IMR-90 (cell line): ENCODE results near the gene ASL.

Source experiments
- CEBPB ChIP-seq: IDR thresholded peaks from 2 replicates; pipeline ENCODE4 v1.6.1; 2012; ENCODE audit warnings: low read depth, low read length, improper control_type of control experiment
- MAZ ChIP-seq: IDR thresholded peaks from 2 replicates; pipeline ENCODE4 v1.6.1; 2012; ENCODE audit warnings: low read depth, mild to moderate bottlenecking, low read length, improper control_type of control experiment, moderate library complexity, borderline replicate concordance
- POLR2A ChIP-seq: IDR thresholded peaks from 2 replicates; pipeline ENCODE4 v1.6.1; 2012; ENCODE audit warnings: mild to moderate bottlenecking, low read depth, low read length
- RAD21 ChIP-seq: IDR thresholded peaks from 2 replicates; pipeline ENCODE4 v1.6.1; 2012; ENCODE audit warnings: low read length, improper control_type of control experiment
- RCOR1 ChIP-seq: IDR thresholded peaks from 2 replicates; pipeline ENCODE4 v1.6.1; 2012; ENCODE audit warnings: mild to moderate bottlenecking, low read length, improper control_type of control experiment; ENCODE audit not compliant: insufficient replicate concordance
- RFX5 ChIP-seq: IDR thresholded peaks from 2 replicates; pipeline ENCODE4 v1.8.0; 2012; ENCODE audit warnings: low read depth, mild to moderate bottlenecking, low read length, moderate library complexity
- TF ChIP-seq, protein P1 (sequence below): conservative IDR thresholded peaks from 2 replicates; pipeline ENCODE4 v1.5.1; 2012; ENCODE audit warnings: mild to moderate bottlenecking, low read depth, low read length, improper control_type of control experiment
- TF ChIP-seq, protein P2 (sequence below): fragments of 150-350 bp; IDR thresholded peaks from 2 replicates; pipeline ENCODE4 v1.6.1; 2017; ENCODE audit warnings: mild to moderate bottlenecking, antibody characterized with exemption, low read length, low read depth
- TF ChIP-seq, protein P3 (sequence below): fragments of 150-350 bp; IDR thresholded peaks from 2 replicates; pipeline ENCODE4 v1.6.1; 2016; ENCODE audit warnings: low read depth, mild to moderate bottlenecking, low read length, moderate library complexity, borderline replicate concordance

DNA sequence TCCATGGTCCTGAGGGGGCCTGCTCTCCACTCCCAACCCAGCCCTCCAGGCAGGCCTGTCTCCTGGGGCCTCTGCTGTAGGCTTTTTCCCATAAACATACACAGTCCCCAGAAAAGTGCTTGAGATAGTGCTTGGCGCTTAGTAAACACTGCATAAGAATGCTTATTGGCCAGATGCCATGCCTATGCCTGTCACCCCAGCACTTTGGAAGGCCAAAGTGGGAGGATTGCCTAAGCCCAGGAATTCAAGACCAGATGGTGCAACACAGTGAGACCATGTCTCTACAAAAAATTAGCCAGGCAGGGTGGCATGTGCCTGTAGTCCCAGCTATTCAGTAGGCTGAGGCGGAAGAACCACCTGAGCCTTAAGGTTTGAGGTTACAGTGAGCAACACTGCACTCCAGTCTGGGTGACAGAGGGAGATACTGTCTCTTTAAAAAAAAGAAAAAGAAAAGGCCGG, 24.6 kb upstream of the ASL start:
- no peak for TF ChIP-seq RFX5
- TF ChIP-seq, protein P1, sequence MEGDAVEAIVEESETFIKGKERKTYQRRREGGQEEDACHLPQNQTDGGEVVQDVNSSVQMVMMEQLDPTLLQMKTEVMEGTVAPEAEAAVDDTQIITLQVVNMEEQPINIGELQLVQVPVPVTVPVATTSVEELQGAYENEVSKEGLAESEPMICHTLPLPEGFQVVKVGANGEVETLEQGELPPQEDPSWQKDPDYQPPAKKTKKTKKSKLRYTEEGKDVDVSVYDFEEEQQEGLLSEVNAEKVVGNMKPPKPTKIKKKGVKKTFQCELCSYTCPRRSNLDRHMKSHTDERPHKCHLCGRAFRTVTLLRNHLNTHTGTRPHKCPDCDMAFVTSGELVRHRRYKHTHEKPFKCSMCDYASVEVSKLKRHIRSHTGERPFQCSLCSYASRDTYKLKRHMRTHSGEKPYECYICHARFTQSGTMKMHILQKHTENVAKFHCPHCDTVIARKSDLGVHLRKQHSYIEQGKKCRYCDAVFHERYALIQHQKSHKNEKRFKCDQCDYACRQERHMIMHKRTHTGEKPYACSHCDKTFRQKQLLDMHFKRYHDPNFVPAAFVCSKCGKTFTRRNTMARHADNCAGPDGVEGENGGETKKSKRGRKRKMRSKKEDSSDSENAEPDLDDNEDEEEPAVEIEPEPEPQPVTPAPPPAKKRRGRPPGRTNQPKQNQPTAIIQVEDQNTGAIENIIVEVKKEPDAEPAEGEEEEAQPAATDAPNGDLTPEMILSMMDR, result no peak
- peak; percentile 97 for TF ChIP-seq CEBPB
- TF ChIP-seq POLR2A, result no peak
- TF ChIP-seq, protein P2, sequence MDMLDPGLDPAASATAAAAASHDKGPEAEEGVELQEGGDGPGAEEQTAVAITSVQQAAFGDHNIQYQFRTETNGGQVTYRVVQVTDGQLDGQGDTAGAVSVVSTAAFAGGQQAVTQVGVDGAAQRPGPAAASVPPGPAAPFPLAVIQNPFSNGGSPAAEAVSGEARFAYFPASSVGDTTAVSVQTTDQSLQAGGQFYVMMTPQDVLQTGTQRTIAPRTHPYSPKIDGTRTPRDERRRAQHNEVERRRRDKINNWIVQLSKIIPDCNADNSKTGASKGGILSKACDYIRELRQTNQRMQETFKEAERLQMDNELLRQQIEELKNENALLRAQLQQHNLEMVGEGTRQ, result peak; percentile 13; the same call in 1 of the 2 replicates
- TF ChIP-seq RAD21, result no peak
- TF ChIP-seq, protein P3, sequence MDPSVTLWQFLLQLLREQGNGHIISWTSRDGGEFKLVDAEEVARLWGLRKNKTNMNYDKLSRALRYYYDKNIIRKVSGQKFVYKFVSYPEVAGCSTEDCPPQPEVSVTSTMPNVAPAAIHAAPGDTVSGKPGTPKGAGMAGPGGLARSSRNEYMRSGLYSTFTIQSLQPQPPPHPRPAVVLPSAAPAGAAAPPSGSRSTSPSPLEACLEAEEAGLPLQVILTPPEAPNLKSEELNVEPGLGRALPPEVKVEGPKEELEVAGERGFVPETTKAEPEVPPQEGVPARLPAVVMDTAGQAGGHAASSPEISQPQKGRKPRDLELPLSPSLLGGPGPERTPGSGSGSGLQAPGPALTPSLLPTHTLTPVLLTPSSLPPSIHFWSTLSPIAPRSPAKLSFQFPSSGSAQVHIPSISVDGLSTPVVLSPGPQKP, result no peak
- no peak for TF ChIP-seq RCOR1
- TF ChIP-seq MAZ, result no peak
